ENCODE measurements around the gene PLEKHB1.

The PLEKHB1 gene

DNA sequence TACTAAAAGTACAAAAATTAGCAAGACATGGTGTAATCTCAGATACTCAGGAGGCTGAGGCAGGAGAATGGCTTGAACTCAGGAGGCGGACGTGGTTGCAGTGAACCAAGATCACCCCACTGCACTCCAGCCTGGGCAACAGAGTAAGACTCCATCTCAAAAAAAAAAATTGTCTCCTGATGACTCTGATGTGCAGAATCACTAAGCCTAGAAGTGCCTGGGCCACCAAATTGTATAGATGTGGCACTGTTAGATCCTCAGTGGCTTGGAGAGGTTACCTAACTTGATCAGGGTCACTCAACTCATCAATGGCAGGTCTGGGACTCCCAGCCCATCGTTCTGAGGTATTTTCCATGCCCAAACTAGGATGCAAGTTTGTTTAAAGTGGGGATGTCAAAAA, 10.6 kb downstream of the PLEKHB1 start:
- H3K27me3 ChIP-seq = peaks cover 7% of the 10 kb centered on the region
- H3K27ac ChIP-seq = no peak overlapping the region
- no peaks in the 10 kb centered on the region for H3K36me3 ChIP-seq
- peaks cover 10 to 11% of the 10 kb centered on the region in 2 experiments for H3K4me1 ChIP-seq (ENCODE audit: control insufficient read depth in 1 of 2, insufficient read depth in 1 of 2, low read depth in 1 of 2, low read length in 1 of 2)
- TF ChIP-seq, protein P1, sequence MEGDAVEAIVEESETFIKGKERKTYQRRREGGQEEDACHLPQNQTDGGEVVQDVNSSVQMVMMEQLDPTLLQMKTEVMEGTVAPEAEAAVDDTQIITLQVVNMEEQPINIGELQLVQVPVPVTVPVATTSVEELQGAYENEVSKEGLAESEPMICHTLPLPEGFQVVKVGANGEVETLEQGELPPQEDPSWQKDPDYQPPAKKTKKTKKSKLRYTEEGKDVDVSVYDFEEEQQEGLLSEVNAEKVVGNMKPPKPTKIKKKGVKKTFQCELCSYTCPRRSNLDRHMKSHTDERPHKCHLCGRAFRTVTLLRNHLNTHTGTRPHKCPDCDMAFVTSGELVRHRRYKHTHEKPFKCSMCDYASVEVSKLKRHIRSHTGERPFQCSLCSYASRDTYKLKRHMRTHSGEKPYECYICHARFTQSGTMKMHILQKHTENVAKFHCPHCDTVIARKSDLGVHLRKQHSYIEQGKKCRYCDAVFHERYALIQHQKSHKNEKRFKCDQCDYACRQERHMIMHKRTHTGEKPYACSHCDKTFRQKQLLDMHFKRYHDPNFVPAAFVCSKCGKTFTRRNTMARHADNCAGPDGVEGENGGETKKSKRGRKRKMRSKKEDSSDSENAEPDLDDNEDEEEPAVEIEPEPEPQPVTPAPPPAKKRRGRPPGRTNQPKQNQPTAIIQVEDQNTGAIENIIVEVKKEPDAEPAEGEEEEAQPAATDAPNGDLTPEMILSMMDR (IDR thresholded peaks at IDR 0.05) = no peak
- no peaks in the 10 kb centered on the region for H3K9me3 ChIP-seq
- H3K4me3 ChIP-seq (ENCODE audit: low read depth in 1 of 2, low read length in 1 of 2) = no peak overlapping the region

GRCh38 chr11:73659961-73660360, 13.6 kb downstream of the PLEKHB1 start:
- H3K27me3 ChIP-seq = peaks cover 7% of the 10 kb centered on the region
- H3K9me3 ChIP-seq = no peaks in the 10 kb centered on the region
- peaks cover 23 to 24% of the 10 kb centered on the region in 2 experiments for H3K4me1 ChIP-seq (ENCODE audit: control insufficient read depth in 1 of 2, insufficient read depth in 1 of 2, low read depth in 1 of 2, low read length in 1 of 2)
- no peaks in the 10 kb centered on the region for H3K36me3 ChIP-seq
- no peak overlapping the region for H3K4me3 ChIP-seq (ENCODE audit: low read depth in 1 of 2, low read length in 1 of 2)
- H3K27ac ChIP-seq = no peak overlapping the region
- TF ChIP-seq, protein P1 (IDR thresholded peaks at IDR 0.05) = no peak

DNA sequence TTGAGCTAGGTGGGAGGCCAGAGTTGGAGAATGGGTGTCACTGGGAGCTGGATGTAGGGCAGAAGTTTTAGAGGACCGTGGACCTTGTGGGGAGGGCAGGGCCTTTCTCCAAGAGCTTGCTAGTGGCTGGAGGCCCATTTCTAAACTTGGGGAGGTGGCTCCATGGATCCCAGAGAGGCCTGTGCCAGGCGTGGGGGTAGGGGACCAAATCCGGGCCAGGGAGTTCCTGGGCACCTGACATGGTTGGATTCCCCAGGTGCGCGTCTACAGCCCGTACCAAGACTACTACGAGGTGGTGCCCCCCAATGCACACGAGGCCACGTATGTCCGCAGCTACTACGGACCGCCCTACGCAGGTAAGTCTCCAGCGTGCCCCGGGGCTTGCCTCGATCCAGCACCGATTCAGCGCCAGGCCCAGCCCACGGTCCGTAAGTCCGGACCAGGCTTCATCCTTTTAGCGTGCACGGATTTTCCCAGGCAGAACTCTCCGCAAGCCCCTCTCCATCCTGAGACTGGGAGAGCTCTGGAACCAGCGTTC, 14.2 kb downstream of the PLEKHB1 start:
- Histone ChIP-seq H3K4me3 (ENCODE audit: low read depth in 1 of 2, low read length in 1 of 2) (peak overlapping the region; percentile 24 to 44), H3K9me3 (no peaks in the 10 kb centered on the region), H3K27ac (no peak overlapping the region), H3K27me3 (peaks cover 7% of the 10 kb centered on the region), H3K36me3 (no peaks in the 10 kb centered on the region), H3K4me1 (ENCODE audit: control insufficient read depth in 1 of 2, insufficient read depth in 1 of 2, low read depth in 1 of 2, low read length in 1 of 2) (peaks cover 23 to 24% of the 10 kb centered on the region in 2 experiments)
- TF ChIP-seq, protein P1 (IDR thresholded peaks at IDR 0.05) = no peak

DNA sequence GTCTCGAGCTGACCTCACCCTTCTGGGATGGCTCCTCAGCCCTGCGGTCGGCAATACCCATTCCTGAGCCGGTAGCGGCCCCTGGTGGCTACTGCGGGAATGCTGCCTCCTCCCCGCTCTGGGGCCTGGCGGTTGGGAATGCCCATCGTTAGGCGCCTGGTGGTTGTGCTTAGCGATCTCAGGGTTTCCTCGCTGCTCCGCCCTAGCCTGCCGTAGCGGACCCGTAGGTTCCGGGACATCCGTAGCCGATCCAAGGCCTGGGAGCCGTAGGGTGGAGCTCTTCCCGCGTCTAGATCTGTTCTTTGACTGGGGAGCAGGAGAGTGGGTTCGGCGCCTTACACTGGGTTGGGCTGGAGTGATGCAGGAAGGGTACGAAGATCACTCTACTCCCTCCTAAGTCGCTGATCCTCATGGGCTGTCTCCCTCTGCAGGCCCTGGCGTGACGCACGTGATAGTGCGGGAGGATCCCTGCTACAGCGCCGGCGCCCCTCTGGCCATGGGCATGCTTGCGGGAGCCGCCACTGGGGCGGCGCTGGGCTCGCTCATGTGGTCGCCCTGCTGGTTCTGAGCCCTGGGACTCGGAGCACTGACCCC, 14.8 kb downstream of the PLEKHB1 start:
- H3K36me3 ChIP-seq = no peaks in the 10 kb centered on the region
- H3K27me3 ChIP-seq = peaks cover 7% of the 10 kb centered on the region
- H3K9me3 ChIP-seq = no peaks in the 10 kb centered on the region
- peaks cover 23 to 24% of the 10 kb centered on the region in 2 experiments for H3K4me1 ChIP-seq (ENCODE audit: control insufficient read depth in 1 of 2, insufficient read depth in 1 of 2, low read depth in 1 of 2, low read length in 1 of 2)
- TF ChIP-seq, protein P1 (IDR thresholded peaks at IDR 0.05) = peak; percentile 94
- H3K4me3 ChIP-seq (ENCODE audit: low read depth in 1 of 2, low read length in 1 of 2) = peak overlapping the region; percentile 24 to 44
- no peak overlapping the region for H3K27ac ChIP-seq

DNA sequence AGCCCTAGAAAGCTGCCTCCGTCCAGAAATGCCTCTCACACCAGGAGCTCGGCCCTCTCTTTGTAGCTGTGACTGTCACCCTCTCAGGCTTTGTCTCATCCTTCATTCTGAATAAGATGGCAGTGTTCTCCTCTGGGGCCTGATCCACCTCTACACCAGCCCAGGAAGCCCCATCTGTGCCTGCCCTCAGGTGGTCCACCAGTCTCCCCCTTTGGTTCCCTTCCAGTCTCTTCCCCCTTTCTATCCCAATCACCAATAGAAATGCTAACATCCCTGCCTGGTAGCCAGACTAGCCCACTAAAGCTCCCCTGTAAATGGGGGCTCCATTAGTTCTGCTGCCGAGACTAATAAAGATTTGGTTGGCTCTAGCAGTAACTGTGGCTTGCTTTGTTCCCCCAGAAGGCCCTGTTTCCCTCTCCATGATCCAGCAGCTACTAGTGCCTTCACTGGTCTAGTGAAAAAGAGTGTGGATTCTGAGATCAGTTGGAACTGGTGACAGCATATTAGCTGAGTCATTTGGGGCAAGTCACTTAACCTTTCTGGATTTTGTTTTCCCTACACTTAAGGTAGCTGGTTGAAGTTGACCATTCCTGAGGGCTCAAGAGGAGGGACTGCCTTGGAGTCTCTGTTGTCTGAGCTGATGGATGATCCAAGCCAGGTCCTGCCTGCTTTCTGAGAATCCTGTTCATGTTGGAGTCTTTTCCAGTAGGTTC, 16.2 kb downstream of the PLEKHB1 start:
- Histone ChIP-seq H3K27ac (no peak overlapping the region), H3K36me3 (no peaks in the 10 kb centered on the region), H3K27me3 (peaks cover 7% of the 10 kb centered on the region), H3K4me1 (ENCODE audit: control insufficient read depth in 1 of 2, insufficient read depth in 1 of 2, low read depth in 1 of 2, low read length in 1 of 2) (peaks cover 23 to 24% of the 10 kb centered on the region in 2 experiments), H3K4me3 (ENCODE audit: low read depth in 1 of 2, low read length in 1 of 2) (no peak overlapping the region), H3K9me3 (no peaks in the 10 kb centered on the region)
- TF ChIP-seq, protein P1 (IDR thresholded peaks at IDR 0.05) = no peak

Data from neutrophil (primary cell).